ENCODE data around the gene ATP5F1D. TPM values are rescaled to one million over a fixed set of nuclear protein-coding genes. Genes with fewer than 3 reads are reported as not detected.

Gene ATP5F1D
- total and polyA plus RNA-seq, 2 of the 13 experiments (the other 11 are each of a cell fraction or from before 2014, with no cell fraction given) = 39.4 to 78.7 TPM

DNA sequence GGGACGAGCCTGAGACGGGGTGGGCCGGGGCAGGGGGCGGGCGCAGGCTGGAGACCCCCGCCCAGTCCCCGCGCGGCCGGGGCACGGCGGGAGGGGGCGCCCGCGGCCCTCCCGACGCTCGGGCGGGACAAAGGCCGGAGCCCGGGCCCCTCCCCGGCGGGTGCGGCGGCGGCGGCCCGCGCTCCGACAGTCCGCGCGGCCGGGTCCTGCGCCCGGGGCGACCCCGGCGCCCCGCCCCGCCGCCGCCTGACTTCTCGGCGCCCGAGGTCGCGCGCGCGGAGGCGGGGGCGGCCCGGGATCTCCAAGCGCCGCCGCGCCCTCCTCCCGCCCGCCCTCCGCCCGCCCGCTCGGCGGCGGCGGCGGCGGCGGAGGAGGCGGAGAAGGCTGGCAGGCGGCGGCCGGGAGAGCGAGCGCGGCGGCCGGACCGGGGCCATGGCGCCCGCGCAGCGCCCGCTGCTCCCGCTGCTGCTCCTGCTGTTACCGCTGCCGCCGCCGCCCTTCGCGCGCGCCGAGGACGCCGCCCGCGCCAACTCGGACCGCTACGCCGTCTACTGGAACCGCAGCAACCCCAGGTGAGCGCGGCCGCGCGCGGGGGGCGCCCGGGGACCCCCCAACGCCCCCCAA is 44.3 kb downstream of the ATP5F1D start, which contains the start of gene EFNA2:
EFNA2 (plus strand) TSS at position 137 of the 624 bp plus-strand sequence; CDS start at position 433, 296 bp downstream.
- H3K4me1 ChIP-seq (ENCODE audit: insufficient read depth, low read length) = peaks cover 67% of the 10 kb centered on the region
- 0 out of 2 replicates have a peak, but pooled peaks have one; percentile 8 for TF ChIP-seq YEATS4 (CRISPR knock-in tag; IDR thresholded peaks at IDR 0.05; ENCODE audit: borderline replicate concordance)
- TF ChIP-seq ZZZ3 (CRISPR knock-in tag; IDR thresholded peaks at IDR 0.05; ENCODE audit: borderline replicate concordance) = no peak
- FAIRE-seq (no peak), DNase-seq (ENCODE audit: low spot score) (no peak), ATAC-seq (no peak)
- ChIA-PET CTCF (ENCODE audit: low intra/inter-chr PET ratio, low total read pairs) (no interaction called here), POLR2A (interaction anchor here (1.3 to 3.5 kb wide), 5 partner anchors 16 to 117 kb away, joined by 3 to 61 read pairs (median 8); partner anchors contain the start of gene CIRBP)
- no peak within 1 kb of the TSS for H2AFZ ChIP-seq (ENCODE audit: low read length)
- peak within 1 kb of the TSS; percentile 75 to 89 (median 82) for H3K4me3 ChIP-seq (replicated peaks in 1 of 3; ENCODE audit: insufficient read depth in 1 of 3, low read depth in 2 of 3, low read length in 3 of 3)
- peak within 1 kb of the TSS; percentile 89 for H3K4me2 ChIP-seq (ENCODE audit: low read depth, low read length)
- no TSS peak for BruUV-seq (replicated peaks)
- WGBS (ENCODE audit: low lambda C conversion rate) = no CpG with 5 or more reads among the region's 113 CpGs
- H3K9me3 ChIP-seq (ENCODE audit: low read length) = no peaks in the 10 kb centered on the region
- peaks cover 0 to 3% of the 10 kb centered on the region in 2 experiments; a peak in 1 of 5 replicates for H3K36me3 ChIP-seq (replicated peaks in 1 of 2; ENCODE audit: control insufficient read depth in 1 of 2, insufficient read depth in 2 of 2, low read length in 2 of 2)
- intact Hi-C loops (cut with micrococcal nuclease; ENCODE audit: unreplicated experiment) = no loop called here
- in situ Hi-C loops (cut with HindIII; ENCODE audit: extremely low pct_ligation_motif_present, low pct_unique_long_range_greater_than_20kb) = no loop called here
- H4K20me1 ChIP-seq (ENCODE audit: insufficient read depth, low read length) = no peaks in the 10 kb centered on the region
- no peaks in the 10 kb centered on the region; a peak in 1 of 5 replicates for H3K27me3 ChIP-seq (ENCODE audit: control insufficient read depth in 1 of 2, insufficient read depth in 2 of 2, low read length in 2 of 2)
- peaks cover 41% of the 10 kb centered on the region for H3K79me2 ChIP-seq (ENCODE audit: insufficient read depth, low read length)
- H3K27ac ChIP-seq (ENCODE audit: extremely low read length, insufficient read depth, low read length) = peak within 1 kb of the TSS; percentile 75
- H3K9ac ChIP-seq (ENCODE audit: insufficient read depth, low read depth, low read length) = peak within 1 kb of the TSS; percentile 71

DNA sequence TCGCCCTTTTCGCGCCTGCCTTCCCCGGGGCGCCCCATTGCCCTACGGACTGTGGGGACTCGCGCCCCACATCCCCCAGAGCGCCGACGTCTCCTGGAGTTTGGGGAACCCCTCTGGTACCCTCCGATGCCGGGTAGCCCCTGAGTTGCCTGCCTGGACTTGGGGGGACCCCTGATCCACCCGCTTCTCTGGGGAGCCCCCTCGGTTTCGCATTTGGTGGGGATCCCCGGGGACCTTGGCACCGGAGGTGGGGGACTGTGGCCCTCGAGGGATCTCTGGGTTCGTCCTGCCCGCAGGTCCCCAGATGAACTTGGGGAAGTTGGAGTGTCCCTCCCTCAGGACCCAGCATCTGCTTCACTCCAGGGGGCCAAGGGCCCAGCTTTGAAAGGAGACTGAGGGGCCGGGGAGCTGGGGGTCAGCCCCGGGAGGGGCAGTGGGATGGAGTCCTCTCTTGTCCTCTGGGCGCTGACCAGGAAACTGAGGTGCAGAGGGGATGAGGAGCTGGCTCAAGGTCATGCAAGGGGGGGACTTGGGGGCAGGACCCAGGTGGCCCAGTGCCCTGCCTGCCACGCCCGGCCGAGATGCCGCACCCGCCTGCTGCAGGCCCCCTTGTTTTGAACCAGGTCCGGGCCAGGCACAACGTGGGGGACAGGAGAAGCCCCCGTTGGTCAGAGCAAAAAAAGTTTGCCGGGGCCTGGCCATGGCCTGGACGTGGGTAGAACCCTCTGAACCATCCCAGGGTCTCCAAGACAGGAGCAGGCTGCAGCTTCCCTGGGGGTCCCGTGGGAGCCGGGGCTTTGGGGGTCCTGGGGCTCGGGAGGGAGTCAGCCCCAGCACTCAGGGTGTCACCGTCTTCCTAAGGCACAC is 45.2 kb downstream of the ATP5F1D start:
- peak overlapping the region; percentile 75 to 89 (median 82) for H3K4me3 ChIP-seq (replicated peaks in 1 of 3; ENCODE audit: insufficient read depth in 1 of 3, low read depth in 2 of 3, low read length in 3 of 3)
- H3K9ac ChIP-seq (ENCODE audit: insufficient read depth, low read depth, low read length) = peak overlapping the region; percentile 71
- intact Hi-C loops (cut with micrococcal nuclease; ENCODE audit: unreplicated experiment) (no loop called here), in situ Hi-C loops (cut with HindIII; ENCODE audit: extremely low pct_ligation_motif_present, low pct_unique_long_range_greater_than_20kb) (no loop called here)
- H3K27me3 ChIP-seq (ENCODE audit: control insufficient read depth in 1 of 2, insufficient read depth in 2 of 2, low read length in 2 of 2) = no peaks in the 10 kb centered on the region; a peak in 1 of 5 replicates
- H2AFZ ChIP-seq (ENCODE audit: low read length) = no peak overlapping the region
- no peaks in the 10 kb centered on the region for H4K20me1 ChIP-seq (ENCODE audit: insufficient read depth, low read length)
- H3K36me3 ChIP-seq (replicated peaks in 1 of 2; ENCODE audit: control insufficient read depth in 1 of 2, insufficient read depth in 2 of 2, low read length in 2 of 2) = peaks cover 0 to 3% of the 10 kb centered on the region in 2 experiments; a peak in 1 of 5 replicates
- 6% methylated on average over 3 of the region's 38 CpGs for WGBS (ENCODE audit: low lambda C conversion rate)
- H3K27ac ChIP-seq (ENCODE audit: extremely low read length, insufficient read depth, low read length) = peak overlapping the region; percentile 52
- no peak for FAIRE-seq
- POLR2A ChIA-PET = interaction anchor here (0.6 to 1.7 kb wide), 4 partner anchors 12 to 58 kb away, joined by 3 to 8 read pairs (median 4); partner anchors contain the start of genes CIRBP and FAM174C
- H3K4me1 ChIP-seq (ENCODE audit: insufficient read depth, low read length) = peaks cover 76% of the 10 kb centered on the region
- peaks cover 45% of the 10 kb centered on the region for H3K79me2 ChIP-seq (ENCODE audit: insufficient read depth, low read length)
- BruUV-seq (replicated peaks) = no TSS peak
- peak overlapping the region; percentile 81 for H3K4me2 ChIP-seq (ENCODE audit: low read depth, low read length)
- ATAC-seq = no peak
- CTCF ChIA-PET (ENCODE audit: low intra/inter-chr PET ratio, low total read pairs) = no interaction called here
- H3K9me3 ChIP-seq (ENCODE audit: low read length) = no peaks in the 10 kb centered on the region
- no peak for DNase-seq (ENCODE audit: low spot score)
- TF ChIP-seq ASH2L (IDR thresholded peaks at IDR 0.05; ENCODE audit: insufficient read length, low read depth, low read length) = no peak
- TF ChIP-seq, protein P1, sequence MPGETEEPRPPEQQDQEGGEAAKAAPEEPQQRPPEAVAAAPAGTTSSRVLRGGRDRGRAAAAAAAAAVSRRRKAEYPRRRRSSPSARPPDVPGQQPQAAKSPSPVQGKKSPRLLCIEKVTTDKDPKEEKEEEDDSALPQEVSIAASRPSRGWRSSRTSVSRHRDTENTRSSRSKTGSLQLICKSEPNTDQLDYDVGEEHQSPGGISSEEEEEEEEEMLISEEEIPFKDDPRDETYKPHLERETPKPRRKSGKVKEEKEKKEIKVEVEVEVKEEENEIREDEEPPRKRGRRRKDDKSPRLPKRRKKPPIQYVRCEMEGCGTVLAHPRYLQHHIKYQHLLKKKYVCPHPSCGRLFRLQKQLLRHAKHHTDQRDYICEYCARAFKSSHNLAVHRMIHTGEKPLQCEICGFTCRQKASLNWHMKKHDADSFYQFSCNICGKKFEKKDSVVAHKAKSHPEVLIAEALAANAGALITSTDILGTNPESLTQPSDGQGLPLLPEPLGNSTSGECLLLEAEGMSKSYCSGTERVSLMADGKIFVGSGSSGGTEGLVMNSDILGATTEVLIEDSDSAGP (CRISPR knock-in tag; IDR thresholded peaks at IDR 0.05; ENCODE audit: borderline replicate concordance) = 0 out of 2 replicates have a peak, but pooled peaks have one; percentile 25
- no peak for TF ChIP-seq ZNF598 (CRISPR knock-in tag; IDR thresholded peaks at IDR 0.05; ENCODE audit: borderline replicate concordance)
- TF ChIP-seq HNRNPLL (IDR thresholded peaks at IDR 0.05; ENCODE audit: low read depth, low read length, poor library complexity, severe bottlenecking) = peak; percentile 4
- TF ChIP-seq SRY (CRISPR knock-in tag; IDR thresholded peaks at IDR 0.05) = 0 out of 2 replicates have a peak, but pooled peaks have one; percentile 48
- TF ChIP-seq, protein P2, sequence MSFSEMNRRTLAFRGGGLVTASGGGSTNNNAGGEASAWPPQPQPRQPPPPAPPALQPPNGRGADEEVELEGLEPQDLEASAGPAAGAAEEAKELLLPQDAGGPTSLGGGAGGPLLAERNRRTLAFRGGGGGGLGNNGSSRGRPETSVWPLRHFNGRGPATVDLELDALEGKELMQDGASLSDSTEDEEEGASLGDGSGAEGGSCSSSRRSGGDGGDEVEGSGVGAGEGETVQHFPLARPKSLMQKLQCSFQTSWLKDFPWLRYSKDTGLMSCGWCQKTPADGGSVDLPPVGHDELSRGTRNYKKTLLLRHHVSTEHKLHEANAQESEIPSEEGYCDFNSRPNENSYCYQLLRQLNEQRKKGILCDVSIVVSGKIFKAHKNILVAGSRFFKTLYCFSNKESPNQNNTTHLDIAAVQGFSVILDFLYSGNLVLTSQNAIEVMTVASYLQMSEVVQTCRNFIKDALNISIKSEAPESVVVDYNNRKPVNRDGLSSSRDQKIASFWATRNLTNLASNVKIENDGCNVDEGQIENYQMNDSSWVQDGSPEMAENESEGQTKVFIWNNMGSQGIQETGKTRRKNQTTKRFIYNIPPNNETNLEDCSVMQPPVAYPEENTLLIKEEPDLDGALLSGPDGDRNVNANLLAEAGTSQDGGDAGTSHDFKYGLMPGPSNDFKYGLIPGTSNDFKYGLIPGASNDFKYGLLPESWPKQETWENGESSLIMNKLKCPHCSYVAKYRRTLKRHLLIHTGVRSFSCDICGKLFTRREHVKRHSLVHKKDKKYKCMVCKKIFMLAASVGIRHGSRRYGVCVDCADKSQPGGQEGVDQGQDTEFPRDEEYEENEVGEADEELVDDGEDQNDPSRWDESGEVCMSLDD (CRISPR knock-in tag; IDR thresholded peaks at IDR 0.05; ENCODE audit: borderline replicate concordance) = peak; percentile 62; the same call in 1 of the 2 replicates
- no peak for TF ChIP-seq ZNF761 (CRISPR knock-in tag; conservative IDR thresholded peaks at IDR 0.05)

Data from HepG2 (cell line).